ENCODE data around the gene FFAR3.

DNA sequence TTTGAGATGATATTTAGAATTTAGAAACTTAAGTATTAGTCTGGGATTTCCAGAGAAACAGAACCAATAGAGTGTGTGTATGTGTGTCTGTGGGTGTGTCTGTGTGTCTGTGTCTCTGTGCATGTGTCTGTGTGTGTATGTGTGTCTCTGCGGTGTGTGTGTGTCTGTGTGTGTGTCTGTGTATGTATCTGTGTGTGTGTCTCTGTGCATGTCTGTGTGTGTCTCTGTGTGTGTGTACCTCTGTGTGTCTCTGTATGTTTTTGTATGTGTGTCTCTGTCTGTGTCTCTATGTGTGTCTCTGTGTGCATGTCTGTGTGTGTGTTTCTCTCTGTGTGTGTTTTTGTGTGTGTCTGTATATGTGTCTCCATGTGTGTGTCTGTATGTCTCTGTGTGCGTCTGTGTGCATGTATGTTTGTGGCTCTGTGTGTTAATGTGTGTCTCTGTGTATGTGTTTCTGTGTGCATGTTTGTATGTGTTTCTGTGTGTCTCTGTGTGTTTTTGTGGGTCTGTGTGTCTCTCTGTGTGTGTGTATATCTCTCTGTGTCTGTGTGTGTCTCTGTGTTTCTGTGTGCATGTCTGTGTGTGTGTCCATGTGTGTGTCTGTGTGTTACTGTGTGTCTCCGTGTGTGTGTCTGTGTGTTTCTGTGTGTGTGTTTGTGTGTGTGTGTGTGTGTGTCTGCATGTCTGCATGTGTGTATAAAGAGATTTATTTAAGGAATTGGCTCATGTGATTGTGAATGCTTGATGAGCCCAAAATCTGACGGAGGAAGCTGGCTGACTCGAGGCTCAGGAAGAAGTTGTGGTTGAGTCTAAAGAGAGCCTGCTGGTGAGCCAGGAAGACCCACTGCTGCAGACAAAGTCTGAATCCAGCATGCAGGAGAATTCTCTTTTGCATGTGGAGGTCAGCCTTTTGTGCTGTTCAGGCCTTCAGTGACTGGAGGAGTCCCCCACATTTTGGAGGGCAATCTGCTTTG lies 34.8 kb downstream of the FFAR3 start:
- TF ChIP-seq POLR2A (IDR thresholded peaks at IDR 0.05): no peak
- TF ChIP-seq, protein P1, sequence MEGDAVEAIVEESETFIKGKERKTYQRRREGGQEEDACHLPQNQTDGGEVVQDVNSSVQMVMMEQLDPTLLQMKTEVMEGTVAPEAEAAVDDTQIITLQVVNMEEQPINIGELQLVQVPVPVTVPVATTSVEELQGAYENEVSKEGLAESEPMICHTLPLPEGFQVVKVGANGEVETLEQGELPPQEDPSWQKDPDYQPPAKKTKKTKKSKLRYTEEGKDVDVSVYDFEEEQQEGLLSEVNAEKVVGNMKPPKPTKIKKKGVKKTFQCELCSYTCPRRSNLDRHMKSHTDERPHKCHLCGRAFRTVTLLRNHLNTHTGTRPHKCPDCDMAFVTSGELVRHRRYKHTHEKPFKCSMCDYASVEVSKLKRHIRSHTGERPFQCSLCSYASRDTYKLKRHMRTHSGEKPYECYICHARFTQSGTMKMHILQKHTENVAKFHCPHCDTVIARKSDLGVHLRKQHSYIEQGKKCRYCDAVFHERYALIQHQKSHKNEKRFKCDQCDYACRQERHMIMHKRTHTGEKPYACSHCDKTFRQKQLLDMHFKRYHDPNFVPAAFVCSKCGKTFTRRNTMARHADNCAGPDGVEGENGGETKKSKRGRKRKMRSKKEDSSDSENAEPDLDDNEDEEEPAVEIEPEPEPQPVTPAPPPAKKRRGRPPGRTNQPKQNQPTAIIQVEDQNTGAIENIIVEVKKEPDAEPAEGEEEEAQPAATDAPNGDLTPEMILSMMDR (IDR thresholded peaks at IDR 0.05): no peak
- no peak for TF ChIP-seq EP300 (IDR thresholded peaks at IDR 0.05)
